Measurements from ENCODE around the gene ZNF511.
A peak's percentile ranks its signal among the peaks of the same experiment; 100 is the strongest.

The ZNF511 gene

DNA sequence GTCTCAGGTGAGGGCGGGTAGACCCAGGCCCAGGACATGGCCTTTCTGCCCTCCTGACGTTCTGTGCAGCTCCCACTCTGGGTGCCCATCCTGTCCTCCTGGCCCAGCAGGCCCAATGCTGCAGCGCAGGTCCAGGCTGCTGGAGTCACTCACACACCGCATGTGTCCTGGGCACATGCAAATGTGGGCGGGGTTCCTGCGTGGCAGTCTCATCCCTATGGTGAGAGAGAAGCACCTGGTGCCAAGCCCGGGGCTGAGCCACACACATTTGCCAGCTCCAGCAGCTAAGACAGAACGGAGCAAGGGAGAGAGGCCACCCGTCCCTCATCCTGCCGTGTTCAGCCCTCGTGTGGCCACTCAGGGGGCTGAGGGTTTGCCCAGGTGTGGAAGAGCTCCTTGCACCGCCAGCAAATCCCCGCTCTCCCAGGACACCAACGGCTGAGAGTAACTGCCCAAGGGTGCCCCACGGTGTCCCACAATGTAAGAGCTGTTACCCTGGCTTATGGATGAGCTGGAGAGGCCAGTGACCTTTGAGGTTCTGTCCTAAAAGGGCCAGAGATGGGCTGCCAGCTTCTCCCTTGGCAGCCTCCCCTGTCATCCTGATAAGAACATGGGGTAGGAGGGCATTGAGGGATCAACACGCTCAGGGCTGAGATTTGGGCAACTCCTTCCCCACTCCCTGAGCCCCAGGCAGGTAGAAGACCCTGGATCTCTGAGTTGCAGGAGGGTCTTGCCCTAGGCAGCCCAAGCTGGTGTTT lies 44.7 kb downstream of the ZNF511 start:
- DNase-seq (ENCODE audit: low read depth in 2 of 2) = no peak

DNA sequence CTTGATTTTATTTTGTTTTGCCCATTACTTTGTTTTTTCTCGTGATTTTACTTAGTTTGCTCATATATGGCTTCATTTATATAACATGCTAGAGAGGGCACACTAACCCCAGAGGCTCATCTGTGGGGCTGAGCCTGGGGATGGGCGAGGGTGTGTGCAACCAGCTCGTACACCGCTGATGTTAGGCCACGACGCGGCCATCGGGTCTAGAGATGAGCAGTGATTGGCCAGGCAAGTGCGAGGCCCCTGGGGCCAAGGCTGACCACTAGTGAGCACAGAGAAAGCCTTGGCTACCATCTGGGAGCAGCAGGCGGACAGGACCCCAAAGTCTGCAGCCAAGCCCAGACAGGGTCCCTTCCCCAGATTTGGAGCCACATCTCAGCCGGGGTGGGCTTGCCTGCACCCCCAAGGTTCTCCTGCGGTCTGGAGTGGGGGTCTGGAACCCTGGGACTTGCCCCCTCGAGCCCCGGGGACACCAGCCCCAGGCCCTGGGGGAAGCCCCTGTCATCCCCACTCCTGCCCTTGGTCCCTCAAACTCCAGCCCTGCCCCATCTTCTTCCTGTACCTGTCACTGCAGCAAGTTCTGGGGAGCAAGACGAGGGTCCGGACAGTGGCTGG lies 45.4 kb downstream of the ZNF511 start:
- no peak for DNase-seq (ENCODE audit: low read depth in 2 of 2)

- no peak for DNase-seq (ENCODE audit: low read depth in 2 of 2)
These were observed 46.0 kb downstream of the ZNF511 start for GRCh38 chr10:133354672-133355240.

DNA sequence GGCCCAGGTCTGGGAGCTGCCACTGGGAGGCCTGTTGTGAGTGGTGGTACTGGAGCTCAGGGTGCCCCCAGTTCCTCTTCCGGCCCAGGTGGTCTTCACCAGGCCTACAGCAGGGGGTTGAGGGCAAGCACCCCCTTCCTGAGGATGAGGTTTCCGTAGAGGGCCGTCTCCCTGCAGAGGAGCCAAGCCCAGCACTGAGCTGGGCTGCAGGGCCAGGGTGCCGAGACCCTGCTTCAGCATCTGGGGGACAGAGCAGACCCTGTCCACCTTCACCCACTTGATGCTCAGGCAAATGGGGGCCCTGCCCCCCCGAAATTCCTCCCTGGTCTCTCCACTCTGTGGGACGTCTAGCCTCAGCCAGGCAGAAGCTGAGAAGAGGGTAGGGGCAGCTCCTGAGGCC lies 46.6 kb downstream of the ZNF511 start:
- no peak for DNase-seq (ENCODE audit: low read depth in 2 of 2)

DNA sequence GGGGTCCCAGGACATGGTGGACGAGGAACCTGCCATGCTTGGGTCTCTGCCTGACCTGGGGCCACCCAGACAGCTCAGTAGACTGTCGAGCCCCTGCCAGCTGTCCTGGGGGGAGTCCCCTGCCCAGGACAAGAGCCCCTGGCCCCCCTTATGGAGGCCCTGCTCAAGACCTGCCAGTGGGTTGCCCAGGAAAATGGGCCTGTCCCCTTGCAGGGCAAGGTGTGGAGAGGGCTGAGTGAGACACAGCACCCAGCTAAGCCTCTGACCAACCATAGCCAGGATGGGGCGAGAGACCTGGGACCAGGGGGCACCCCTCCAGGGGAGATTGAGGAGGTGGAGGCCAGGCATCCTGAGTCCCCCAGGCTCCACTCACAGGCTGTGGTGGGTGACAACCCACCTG lies 47.3 kb downstream of the ZNF511 start:
- no peak for DNase-seq (ENCODE audit: low read depth in 2 of 2)

DNA sequence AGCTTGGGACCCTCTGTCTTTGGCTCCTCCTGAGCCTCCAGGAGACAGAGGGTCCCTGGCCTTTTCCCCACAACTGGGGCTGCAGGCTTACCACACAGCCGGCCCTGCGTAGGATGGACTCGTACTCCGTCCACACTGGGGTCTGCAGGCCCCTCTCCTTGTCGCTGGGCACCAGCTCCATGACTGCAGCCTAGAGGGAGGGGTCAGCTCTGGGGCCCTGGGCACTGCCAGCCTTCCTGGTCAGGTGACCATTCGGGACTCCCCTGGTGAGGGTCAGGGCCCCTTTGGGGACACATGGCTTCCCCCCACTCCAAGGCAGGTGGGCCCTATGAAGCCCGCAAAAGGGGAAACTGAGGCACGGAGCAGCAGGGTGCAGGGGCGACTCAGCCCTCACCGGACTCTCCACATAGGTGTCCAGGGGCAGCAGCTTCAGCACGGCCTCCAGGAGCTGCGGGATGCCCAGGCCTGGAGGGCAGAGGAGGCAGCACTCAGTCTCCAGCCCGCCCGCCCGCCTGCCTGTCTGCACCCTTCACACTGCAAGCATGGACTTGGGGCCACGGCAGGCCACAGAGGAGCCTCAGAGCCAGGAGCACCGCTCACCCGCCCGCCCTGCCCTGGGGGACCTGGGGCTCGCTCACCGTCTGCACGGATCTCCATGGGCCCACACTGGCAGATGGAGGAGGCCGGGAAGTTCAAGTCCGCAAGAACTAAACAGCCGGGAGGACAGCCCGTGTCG lies 48.0 kb downstream of the ZNF511 start:
- no peak for DNase-seq (ENCODE audit: low read depth in 2 of 2)

GRCh38 chr10:133357285-133358161 lies 48.8 kb downstream of the ZNF511 start, which contains the start of gene FUOM:
FUOM (minus strand) TSS chr10:133358019; CDS start chr10:133358007, 12 bp downstream.
- DNase-seq (ENCODE audit: low read depth in 2 of 2) = peak in 1 of 2 donors; percentile 51

DNA sequence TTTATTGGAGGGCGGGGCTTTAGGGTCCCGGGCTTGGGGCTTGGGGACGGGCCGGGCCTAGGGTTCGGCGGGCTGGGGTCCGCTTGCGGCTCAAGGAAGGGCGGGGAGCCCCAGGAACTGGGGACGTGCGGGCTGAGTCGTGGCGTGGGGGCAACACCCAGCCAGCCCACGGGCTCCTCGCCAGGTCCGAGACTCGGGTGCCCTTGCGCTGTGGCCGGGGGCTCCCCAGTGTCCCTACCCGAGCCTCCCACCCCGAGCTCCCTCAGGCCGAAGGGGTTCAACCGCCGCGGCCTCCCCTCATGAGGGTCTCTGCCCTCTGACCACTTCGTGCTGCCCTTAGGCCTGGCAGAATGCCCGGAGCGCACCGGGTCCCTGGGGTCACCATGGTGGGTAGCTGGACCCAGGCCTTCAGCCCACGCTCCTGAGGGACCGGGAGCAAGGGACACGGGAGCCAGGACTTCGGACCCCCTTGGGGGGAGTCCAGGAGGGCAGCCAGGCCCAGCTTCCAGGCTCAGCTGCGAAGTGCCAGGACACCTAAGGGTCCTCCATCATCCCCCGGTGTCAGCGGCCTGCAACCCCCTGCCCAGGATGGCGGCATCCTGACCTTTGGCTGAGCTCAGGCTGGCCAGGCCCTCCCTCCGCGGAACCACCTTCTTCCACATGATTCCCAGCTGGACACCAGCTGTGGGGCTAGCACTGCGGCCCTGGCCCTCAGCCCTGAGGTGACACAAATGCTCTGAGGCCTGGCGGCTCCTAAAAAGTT lies 49.6 kb downstream of the ZNF511 start:
- no peak for DNase-seq (ENCODE audit: low read depth in 2 of 2)

DNA sequence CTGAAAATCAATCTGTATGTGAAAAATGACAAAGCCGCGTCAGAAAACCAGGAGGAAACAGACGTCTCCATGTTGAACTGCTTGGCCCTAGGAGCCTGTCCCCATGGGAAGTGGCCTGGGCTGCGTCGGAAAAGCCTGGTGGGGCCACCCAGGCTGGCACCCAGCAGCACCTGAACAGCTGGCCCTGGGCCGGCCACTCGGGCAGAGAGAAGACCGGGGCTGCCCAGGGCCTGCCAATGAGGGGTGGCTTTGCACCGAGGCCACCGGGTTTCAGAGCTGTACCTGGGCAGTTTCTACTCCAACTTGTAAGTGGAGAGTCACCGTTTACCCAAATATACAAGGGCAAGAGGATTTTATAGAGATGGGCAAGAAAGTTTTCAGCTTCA lies 50.2 kb downstream of the ZNF511 start:
- DNase-seq (ENCODE audit: low read depth in 2 of 2) = no peak

GRCh38 chr10:133359554-133359971 lies 50.8 kb downstream of the ZNF511 start:
- no peak for DNase-seq (ENCODE audit: low read depth in 2 of 2)

DNA sequence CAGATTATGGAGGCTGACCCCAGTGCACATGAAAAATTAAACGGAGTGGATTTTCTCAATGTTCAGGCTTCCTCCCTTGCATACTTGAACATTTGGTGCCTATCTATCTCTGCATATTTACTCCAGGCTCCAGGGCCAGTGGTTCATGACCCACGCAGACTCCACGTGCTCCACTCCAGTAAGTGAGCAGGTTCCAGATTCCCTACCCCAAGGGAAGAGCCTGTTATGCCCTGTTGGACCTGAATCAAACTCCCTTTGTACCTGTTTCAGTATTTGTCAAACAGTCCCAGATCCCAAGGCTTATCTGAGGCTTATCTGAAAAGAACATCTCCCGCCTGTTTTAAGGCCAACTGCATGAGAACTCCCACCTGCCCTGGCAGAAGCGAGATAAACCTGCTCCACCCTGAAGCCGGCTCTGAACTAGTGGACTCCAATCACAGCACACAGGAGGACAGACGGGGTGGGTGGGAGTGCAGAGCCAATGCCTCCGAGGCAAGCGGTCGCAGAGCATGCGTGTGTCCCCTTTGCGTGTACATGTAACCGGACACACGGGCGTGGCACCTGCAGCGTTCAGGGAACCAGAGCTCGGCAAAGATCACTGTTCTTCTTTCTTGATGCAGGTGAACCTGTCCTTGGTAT lies 51.4 kb downstream of the ZNF511 start:
- no peak for DNase-seq (ENCODE audit: low read depth in 2 of 2)

- no peak for DNase-seq (ENCODE audit: low read depth in 2 of 2)
These were observed 52.5 kb downstream of the ZNF511 start for GRCh38 chr10:133361227-133361626.

- DNase-seq (ENCODE audit: low read depth in 2 of 2) = no peak
These were observed 53.2 kb downstream of the ZNF511 start for GRCh38 chr10:133361773-133362441.

Data from stimulated activated CD8-positive, alpha-beta memory T cell treated with anti-CD3 and anti-CD28 coated beads, Interleukin-2, amount 100 ng/mL, for 1 hour (primary cell).